Neural cell (in vitro differentiated cells): ENCODE results near the gene ROBO3.

Experiments
- CTCF ChIP-seq: fragments of 450-650 bp; IDR thresholded peaks from 2 replicates; pipeline ENCODE4 v1.5.1; 2014; ENCODE audit warnings: antibody characterized with exemption, mild to moderate bottlenecking, moderate library complexity; ENCODE audit not compliant: poor library complexity, severe bottlenecking
- EP300 ChIP-seq: fragments of 450-650 bp; conservative IDR thresholded peaks from 2 replicates; pipeline ENCODE4 v1.6.1; 2014; ENCODE audit warnings: antibody characterized with exemption, mild to moderate bottlenecking, moderate library complexity; ENCODE audit not compliant: poor library complexity, severe bottlenecking
- EZH2 ChIP-seq: fragments of 200-600, 300-800 bp; shearing (Covaris generic), sonication (generic); IDR thresholded peaks from 2 replicates; pipeline ENCODE4 v1.6.1; 2014; ENCODE audit warnings: antibody characterized with exemption, low read length, borderline replicate concordance, mild to moderate bottlenecking; ENCODE audit not compliant: insufficient read depth, poor library complexity, severe bottlenecking
- RAD21 ChIP-seq: fragments of 450-650 bp; conservative IDR thresholded peaks from 2 replicates; pipeline ENCODE4 v1.6.1; 2014; ENCODE audit warnings: antibody characterized with exemption, mild to moderate bottlenecking, moderate library complexity

- TF ChIP-seq CTCF: no peak
- no peak for TF ChIP-seq EZH2
- TF ChIP-seq RAD21: no peak
- no peak for TF ChIP-seq EP300
These were observed 17.3 kb downstream of the ROBO3 start for GRCh38 chr11:124882339-124883071.
